Natural killer cell (primary cell): ENCODE data around the gene ATP7B. TPM values are rescaled to one million over a fixed set of nuclear protein-coding genes. Genes with fewer than 3 reads are reported as not detected.

Source experiments
- ATAC-seq, 3 donors: fragments of 150-1000 bp in 2 of 3; fragments of 200-7000 bp in 1 of 3; cut with Tn5 transposase; 1 replicate in 1 of 3; 2 replicates in 2 of 3; pipeline ENCODE4 v1.10.0; 2021; ENCODE audit warnings: mild to moderate bottlenecking in 2 of 3, moderate library complexity in 2 of 3
- DNase-seq, 2 donors: peaks; one replicate each; pipeline versions ENCODE4 v3.0.0 to v3.0.0-alpha.2; 2013 to 2021; ENCODE audit warnings: mixed read lengths in 1 of 2
- H3K27ac ChIP-seq: one replicate; pipeline ENCODE4 v1.5.1; 2013; ENCODE audit warnings: mild to moderate bottlenecking, low read length
- H3K27me3 ChIP-seq: one replicate; pipeline ENCODE4 v1.6.1; 2013; ENCODE audit warnings: low read length; ENCODE audit not compliant: control insufficient read depth, insufficient read depth
- H3K36me3 ChIP-seq: one replicate; pipeline ENCODE4 v1.6.1; 2013; ENCODE audit warnings: low read length; ENCODE audit not compliant: control insufficient read depth, insufficient read depth
- H3K4me1 ChIP-seq: one replicate; pipeline ENCODE4 v1.6.1; 2013; ENCODE audit warnings: low read length; ENCODE audit not compliant: control insufficient read depth, insufficient read depth
- H3K4me3 ChIP-seq: one replicate; pipeline ENCODE4 v1.5.1; 2013; ENCODE audit warnings: low read length
- H3K9me3 ChIP-seq: one replicate; pipeline ENCODE4 v1.6.1; 2013; ENCODE audit warnings: low read length; ENCODE audit not compliant: control insufficient read depth, insufficient read depth
- H3K27ac Mint-ChIP-seq, 2 donors: one replicate each; pipeline ENCODE4 v1.8.0; 2022; ENCODE audit warnings: mild to moderate bottlenecking in 2 of 2, mixed read lengths in 2 of 2, moderate library complexity in 1 of 2
- H3K27me3 Mint-ChIP-seq, 2 donors: one replicate each; pipeline ENCODE4 v1.8.0; 2022; ENCODE audit warnings: low read depth in 2 of 2, mixed read lengths in 2 of 2
- H3K36me3 Mint-ChIP-seq: one replicate; pipeline ENCODE4 v1.8.0; 2022; ENCODE audit warnings: mixed read lengths
- H3K4me1 Mint-ChIP-seq, 2 donors: one replicate each; pipeline ENCODE4 v1.8.0; 2022; ENCODE audit warnings: mixed read lengths in 2 of 2
- H3K4me3 Mint-ChIP-seq: one replicate; pipeline ENCODE4 v1.8.0; 2022; ENCODE audit warnings: mild to moderate bottlenecking, moderate library complexity, mixed read lengths
- H3K9me3 Mint-ChIP-seq, 2 donors: one replicate each; pipeline ENCODE4 v1.8.0; 2022; ENCODE audit warnings: mixed read lengths in 2 of 2
- CTCF ChIP-seq: fragments of 200-600 bp; IDR thresholded peaks from one replicate; pipeline ENCODE4 v1.8.0; 2022; ENCODE audit warnings: antibody characterized with exemption
- WGBS: methylation state at CpG from one replicate; pipeline ENCODE4 v1.1.7; 2013; ENCODE audit warnings: missing lambda C conversion rate; ENCODE audit not compliant: insufficient coverage; 5-methylcytosine and 5-hydroxymethylcytosine counted together
- intact Hi-C: fragments of 100-400 bp; cut with micrococcal nuclease; formaldehyde crosslinking; loops from one replicate; pipeline ENCODE4 v1.14.2; 2022
- total RNA-seq, 4 donors: library from RNA; stranded (reverse); fragments of 120-200 nt in 1 of 4; gene quantifications; one replicate each; pipeline versions ENCODE4 v1.2.3 to v1.2.4, GENCODE V29; 2013 to 2022

The ATP7B gene
- total RNA-seq, 3 donors from 2014 or later (not counting 1 experiment from before 2014, with no cell fraction given): 0.45 to 0.64 (median 0.58) TPM

GRCh38 chr13:51927129-51927528, 84.1 kb downstream of the ATP7B start:
- DNase-seq: no peak
- intact Hi-C loops: no loop called here
- Histone ChIP-seq H3K4me1 (no peaks in the 10 kb centered on the region), H3K4me3 (no peak overlapping the region), H3K9me3 (no peaks in the 10 kb centered on the region), H3K27ac (no peak overlapping the region), H3K27me3 (no peaks in the 10 kb centered on the region), H3K36me3 (no peaks in the 10 kb centered on the region)
- no peak overlapping the region for H3K4me3 Mint-ChIP-seq
- ATAC-seq: no peak
- no peak overlapping the region for H3K27ac Mint-ChIP-seq
- WGBS: 86% methylated on average over 4 of the region's 7 CpGs
- H3K36me3 Mint-ChIP-seq: no peaks in the 10 kb centered on the region
- H3K9me3 Mint-ChIP-seq: no peaks in the 10 kb centered on the region
- no peaks in the 10 kb centered on the region for H3K4me1 Mint-ChIP-seq
- no peak for TF ChIP-seq CTCF
- H3K27me3 Mint-ChIP-seq: peaks cover 7 to 14% of the 10 kb centered on the region in 2 donors

GRCh38 chr13:51926528-51926885, 84.7 kb downstream of the ATP7B start:
- Mint-ChIP-seq H3K27ac (no peak overlapping the region), H3K4me3 (no peak overlapping the region), H3K4me1 (no peaks in the 10 kb centered on the region), H3K27me3 (peaks cover 7 to 14% of the 10 kb centered on the region in 2 donors), H3K9me3 (no peaks in the 10 kb centered on the region), H3K36me3 (no peaks in the 10 kb centered on the region)
- no peaks in the 10 kb centered on the region for H3K36me3 ChIP-seq
- H3K27ac ChIP-seq: no peak overlapping the region
- ATAC-seq (no peak), DNase-seq (no peak)
- intact Hi-C loops: no loop called here
- 87% methylated on average over 6 of the region's 6 CpGs for WGBS
- TF ChIP-seq CTCF: no peak
- no peaks in the 10 kb centered on the region for H3K9me3 ChIP-seq
- no peak overlapping the region for H3K4me3 ChIP-seq
- H3K27me3 ChIP-seq: no peaks in the 10 kb centered on the region
- no peaks in the 10 kb centered on the region for H3K4me1 ChIP-seq

- Histone ChIP-seq H3K27ac (no peak overlapping the region), H3K27me3 (no peaks in the 10 kb centered on the region), H3K36me3 (no peaks in the 10 kb centered on the region), H3K4me1 (no peaks in the 10 kb centered on the region), H3K4me3 (no peak overlapping the region), H3K9me3 (no peaks in the 10 kb centered on the region)
- Mint-ChIP-seq H3K9me3 (no peaks in the 10 kb centered on the region), H3K4me1 (no peaks in the 10 kb centered on the region), H3K4me3 (no peak overlapping the region), H3K27me3 (peaks cover 7 to 12% of the 10 kb centered on the region in 2 donors), H3K27ac (no peak overlapping the region), H3K36me3 (no peaks in the 10 kb centered on the region)
- 90% methylated on average over 5 of the region's 5 CpGs for WGBS
- intact Hi-C loops: no loop called here
- DNase-seq (no peak), ATAC-seq (no peak)
- TF ChIP-seq CTCF: no peak
These were observed 85.3 kb downstream of the ATP7B start for GRCh38 chr13:51925865-51926527.
